ENCODE measurements around the gene GCLC.

The GCLC gene

DNA sequence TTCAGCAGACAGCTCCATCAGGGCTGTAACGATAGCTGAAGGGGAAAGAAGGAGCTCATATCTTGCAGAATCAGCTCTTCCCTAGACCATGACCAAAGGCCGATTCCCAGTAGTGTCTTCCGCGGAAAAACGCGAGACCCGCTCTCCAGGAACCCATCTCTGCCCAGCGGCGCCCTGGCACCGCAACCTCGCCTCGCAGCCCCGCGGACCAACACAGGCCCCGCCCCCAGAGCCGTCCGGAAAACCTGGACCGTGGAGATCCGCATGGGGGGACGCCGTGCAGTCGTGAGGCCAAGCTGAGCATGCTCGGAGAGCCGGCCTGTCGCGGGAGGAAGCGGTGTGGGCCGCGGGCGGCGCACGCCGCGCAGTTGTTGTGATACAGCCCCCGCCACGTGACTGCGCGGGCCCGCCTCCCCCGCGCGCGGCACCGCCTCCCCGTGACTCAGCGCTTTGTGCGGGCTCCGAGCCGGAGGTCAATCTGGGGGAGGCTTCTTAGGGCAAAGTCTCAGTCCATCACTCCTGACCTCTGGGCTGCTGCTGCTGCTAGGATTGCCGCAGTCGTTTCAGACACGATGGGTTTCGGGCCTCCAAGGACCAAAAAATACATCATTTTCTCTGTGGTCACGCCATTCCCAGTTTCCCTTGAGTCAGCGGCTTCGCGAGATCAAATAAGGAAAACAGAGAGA lies 3.1 kb upstream of the GCLC start:
- Histone ChIP-seq H3K27me3 (no peaks in the 10 kb centered on the region), H3K36me3 (peaks cover 3% of the 10 kb centered on the region; the same call in 1 of the 2 replicates), H3K4me1 (no peaks in the 10 kb centered on the region), H3K9me3 (no peaks in the 10 kb centered on the region), H3K4me3 (ENCODE audit: low read depth, low read length) (peak overlapping the region; percentile 68)
- DNase-seq, result peak; percentile 97
- TF ChIP-seq, protein P1, sequence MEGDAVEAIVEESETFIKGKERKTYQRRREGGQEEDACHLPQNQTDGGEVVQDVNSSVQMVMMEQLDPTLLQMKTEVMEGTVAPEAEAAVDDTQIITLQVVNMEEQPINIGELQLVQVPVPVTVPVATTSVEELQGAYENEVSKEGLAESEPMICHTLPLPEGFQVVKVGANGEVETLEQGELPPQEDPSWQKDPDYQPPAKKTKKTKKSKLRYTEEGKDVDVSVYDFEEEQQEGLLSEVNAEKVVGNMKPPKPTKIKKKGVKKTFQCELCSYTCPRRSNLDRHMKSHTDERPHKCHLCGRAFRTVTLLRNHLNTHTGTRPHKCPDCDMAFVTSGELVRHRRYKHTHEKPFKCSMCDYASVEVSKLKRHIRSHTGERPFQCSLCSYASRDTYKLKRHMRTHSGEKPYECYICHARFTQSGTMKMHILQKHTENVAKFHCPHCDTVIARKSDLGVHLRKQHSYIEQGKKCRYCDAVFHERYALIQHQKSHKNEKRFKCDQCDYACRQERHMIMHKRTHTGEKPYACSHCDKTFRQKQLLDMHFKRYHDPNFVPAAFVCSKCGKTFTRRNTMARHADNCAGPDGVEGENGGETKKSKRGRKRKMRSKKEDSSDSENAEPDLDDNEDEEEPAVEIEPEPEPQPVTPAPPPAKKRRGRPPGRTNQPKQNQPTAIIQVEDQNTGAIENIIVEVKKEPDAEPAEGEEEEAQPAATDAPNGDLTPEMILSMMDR (IDR thresholded peaks at IDR 0.05; ENCODE audit: low read depth, low read length), result no peak

- H3K9me3 ChIP-seq, result no peaks in the 10 kb centered on the region
- DNase-seq, result no peak
- no peaks in the 10 kb centered on the region for H3K4me1 ChIP-seq
- no peaks in the 10 kb centered on the region for H3K27me3 ChIP-seq
- TF ChIP-seq, protein P1 (IDR thresholded peaks at IDR 0.05; ENCODE audit: low read depth, low read length), result no peak
- peak overlapping the region; percentile 68 for H3K4me3 ChIP-seq (ENCODE audit: low read depth, low read length)
- H3K36me3 ChIP-seq, result peaks cover 3% of the 10 kb centered on the region; the same call in 1 of the 2 replicates
These were observed 2.4 kb upstream of the GCLC start for GRCh38 chr6:53547166-53547810.

DNA sequence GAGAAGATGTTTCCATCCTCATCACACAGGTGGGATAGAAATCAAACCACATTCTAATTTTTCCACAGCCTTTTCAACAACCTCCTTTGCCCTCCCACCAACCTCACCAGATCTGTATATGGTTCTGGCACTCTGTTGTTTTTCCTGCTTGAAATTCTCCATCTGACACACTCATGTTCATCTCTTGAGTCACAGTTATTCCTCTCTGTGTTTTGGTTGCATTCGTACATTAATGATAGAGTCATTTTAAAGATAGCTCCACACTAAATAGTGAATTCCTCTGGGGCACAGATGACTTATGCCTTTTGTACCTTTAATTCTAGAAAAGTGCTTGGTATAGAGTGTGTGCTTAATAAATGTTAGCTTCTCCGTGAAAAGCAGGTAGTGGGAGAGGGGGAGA lies 1.4 kb upstream of the GCLC start:
- DNase-seq, result no peak

DNA sequence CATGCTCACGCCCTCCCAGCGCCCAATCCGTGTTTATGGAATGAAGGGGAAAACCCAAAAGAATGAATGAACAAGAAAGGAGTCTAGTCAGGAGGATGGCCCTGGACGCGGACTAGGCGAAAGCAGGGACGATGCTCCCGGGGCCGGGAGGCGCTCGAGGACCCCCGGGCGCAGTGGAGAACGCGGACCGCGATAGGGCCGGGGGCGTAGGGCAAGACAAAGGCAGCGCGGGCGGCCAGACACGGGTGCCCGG lies 758 bp downstream of the GCLC start:
- DNase-seq, result no peak
- H3K36me3 ChIP-seq, result peaks cover 3% of the 10 kb centered on the region; the same call in 1 of the 2 replicates
- H3K4me1 ChIP-seq, result no peaks in the 10 kb centered on the region
- TF ChIP-seq, protein P1 (IDR thresholded peaks at IDR 0.05; ENCODE audit: low read depth, low read length), result no peak
- no peaks in the 10 kb centered on the region for H3K27me3 ChIP-seq
- no peaks in the 10 kb centered on the region for H3K9me3 ChIP-seq
- H3K4me3 ChIP-seq (ENCODE audit: low read depth, low read length), result peak overlapping the region; percentile 66

More for the DNA sequence above, 1.4 kb upstream of the GCLC start:
- peaks cover 3% of the 10 kb centered on the region; the same call in 1 of the 2 replicates for H3K36me3 ChIP-seq
- no peak overlapping the region for H3K4me3 ChIP-seq (ENCODE audit: low read depth, low read length)
- H3K9me3 ChIP-seq, result no peaks in the 10 kb centered on the region
- no peaks in the 10 kb centered on the region for H3K27me3 ChIP-seq
- TF ChIP-seq, protein P1 (IDR thresholded peaks at IDR 0.05; ENCODE audit: low read depth, low read length), result no peak
- no peaks in the 10 kb centered on the region for H3K4me1 ChIP-seq

DNA sequence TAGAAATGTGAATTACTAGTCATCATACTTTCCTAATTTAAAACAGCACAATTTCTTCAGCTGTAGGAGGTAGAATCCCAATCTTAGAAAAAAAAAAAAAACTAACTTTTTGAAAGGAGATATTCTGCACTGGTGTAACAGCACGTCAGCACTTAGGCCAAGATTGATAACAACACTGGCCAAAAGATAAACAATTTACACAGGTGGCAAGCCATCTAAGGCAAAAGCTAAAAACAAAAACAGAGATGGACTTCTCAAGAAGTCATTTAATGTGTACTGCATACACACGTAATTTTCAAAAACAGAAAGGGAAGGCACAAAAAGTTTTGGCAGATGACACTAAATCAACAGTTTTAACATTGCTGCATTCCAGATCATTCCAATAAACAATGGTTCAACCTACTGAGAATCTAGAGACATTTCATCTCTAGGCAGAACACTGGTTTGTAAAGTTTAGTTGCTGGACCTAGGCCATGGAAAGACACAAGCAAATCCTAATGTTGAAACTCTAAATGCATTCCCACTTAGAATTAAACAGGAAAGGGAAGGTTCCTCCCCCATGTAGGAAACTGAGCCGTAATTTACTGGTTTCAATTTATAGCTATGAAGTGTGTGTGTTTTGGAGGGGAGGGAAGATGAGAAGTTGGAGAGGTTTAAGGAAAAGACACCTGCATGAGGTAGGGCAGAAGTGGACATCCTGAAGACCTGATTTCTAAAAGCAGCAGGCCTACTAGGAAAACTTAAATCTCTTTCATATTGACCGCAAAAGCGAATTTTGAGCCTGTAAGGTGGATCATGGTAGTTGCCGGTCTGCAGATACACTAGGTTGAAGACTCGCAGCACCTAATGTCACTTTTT lies 1.3 kb downstream of the GCLC start:
- no peaks in the 10 kb centered on the region for H3K4me1 ChIP-seq
- no peaks in the 10 kb centered on the region for H3K27me3 ChIP-seq
- DNase-seq, result no peak
- peaks cover 3% of the 10 kb centered on the region; the same call in 1 of the 2 replicates for H3K36me3 ChIP-seq
- H3K4me3 ChIP-seq (ENCODE audit: low read depth, low read length), result peak overlapping the region; percentile 66
- TF ChIP-seq, protein P1 (IDR thresholded peaks at IDR 0.05; ENCODE audit: low read depth, low read length), result no peak
- H3K9me3 ChIP-seq, result no peaks in the 10 kb centered on the region
